Renal cortex interstitium (tissue), 3 donors: Measurements from ENCODE around the gene HLA-DMA. TPM values are rescaled to one million over a fixed set of nuclear protein-coding genes. Genes with fewer than 3 reads are reported as not detected.

Experiments
- polyA plus RNA-seq, 3 donors: library from polyadenylated mRNA; unstranded; fragments of 120-200 nt; gene quantifications; one replicate each; pipeline ENCODE4 v1.2.1, GENCODE V29; 2013; ENCODE audit not compliant: insufficient read length in 3 of 3

Gene HLA-DMA
- polyA plus RNA-seq, 3 donors, result 13.9 to 24.6 (median 22.5) TPM

Other genes with a start within 250 kb of the HLA-DMA start
- gene HLA-DQA2, start 211.7 kb downstream of the HLA-DMA start, polyA plus RNA-seq, result 1 to 10 TPM in 1 of 3 donors, under 1 TPM in 1, not detected in 1; 0.37 to 1.4 TPM
- gene HLA-DQB2, start 189.6 kb downstream of the HLA-DMA start, polyA plus RNA-seq, result 1 to 10 TPM in 1 of 3 donors, under 1 TPM in 1, not detected in 1; 0.57 to 1.8 TPM
- gene HLA-DOB, start 136.1 kb downstream of the HLA-DMA start, polyA plus RNA-seq, result under 1 TPM; 0.10 to 0.21 (median 0.16) TPM
- gene TAP2, start 114.4 kb downstream of the HLA-DMA start, polyA plus RNA-seq, result 10 to 100 TPM in 1 of 3 donors, 1 to 10 TPM in 2; 9.4 to 19.7 (median 9.5) TPM
- gene PSMB8, start 109.0 kb downstream of the HLA-DMA start, polyA plus RNA-seq, result 10 to 100 TPM; 19.7 to 22.3 (median 20.4) TPM
- 10 to 100 TPM in 1 of 3 donors, 1 to 10 TPM in 2; 8.2 to 12.3 (median 8.3) TPM for gene TAP1, start 99.4 kb downstream of the HLA-DMA start, polyA plus RNA-seq
- 1 to 10 TPM; 5.1 to 6.7 (median 5.1) TPM for gene PSMB9, start 98.9 kb downstream of the HLA-DMA start, polyA plus RNA-seq
- 10 to 100 TPM; 51.8 to 75.3 (median 65.9) TPM for gene HLA-DMB, start 12.1 kb downstream of the HLA-DMA start, polyA plus RNA-seq
- 100 to 1,000 TPM; 298 to 338 (median 312) TPM for gene BRD2, start 15.5 kb upstream of the HLA-DMA start, polyA plus RNA-seq
- gene HLA-DOA, start 56.5 kb upstream of the HLA-DMA start, polyA plus RNA-seq, result 1 to 10 TPM; 3.8 to 4.8 (median 4.2) TPM
- 10 to 100 TPM in 2 of 3 donors, 1 to 10 TPM in 1; 8.6 to 32.9 (median 19.7) TPM for gene HLA-DPA1, start 120.6 kb upstream of the HLA-DMA start, polyA plus RNA-seq
- 10 to 100 TPM; 10.7 to 26.6 (median 20.8) TPM for gene HLA-DPB1, start 122.9 kb upstream of the HLA-DMA start, polyA plus RNA-seq
- gene COL11A2, start 239.4 kb upstream of the HLA-DMA start, polyA plus RNA-seq, result 1 to 10 TPM; 4.2 to 7.3 (median 5.0) TPM
- 10 to 100 TPM; 51.1 to 64.5 (median 61.0) TPM for gene RXRB, start 247.6 kb upstream of the HLA-DMA start, polyA plus RNA-seq
- gene SLC39A7, start 247.8 kb upstream of the HLA-DMA start, polyA plus RNA-seq, result 100 to 1,000 TPM; 101 to 130 (median 109) TPM